Endothelial cell of umbilical vein (primary cell): ENCODE measurements around the gene P2RY6. TPM values are rescaled to one million over a fixed set of nuclear protein-coding genes. Genes with fewer than 3 reads are reported as not detected.

Source experiments
- BruUV-seq: library from RNA; stranded (reverse); fragments of 400-500 nt; replicated peaks from 2 replicates; lab custom pipeline; 2021; lab: Mats Ljungman, UMichigan
- CTCF ChIA-PET: fragments of 300-600, 350-600 bp; sonication (Branson Sonifier 250); formaldehyde crosslinking; loops from one replicate; lab custom pipeline; 2021; ENCODE audit warnings: antibody characterized with exemption, inconsistent platforms; lab: Charles Lee
- POLR2A ChIA-PET: fragments of 300-600, 350-600 bp; sonication (Branson Sonifier 250); formaldehyde crosslinking; loops from one replicate; lab custom pipeline; 2021; ENCODE audit warnings: antibody characterized with exemption, inconsistent platforms; lab: Charles Lee
- DNase-seq: peaks from one replicate; pipeline ENCODE4 v3.0.0-alpha.2; 2011; ENCODE audit warnings: low read depth, low spot score
- FAIRE-seq: peaks from 2 replicates; lab custom pipeline; 2011; peaks lifted over from hg19 to GRCh38; lab: Jason Lieb, UNC
- H2AFZ ChIP-seq: 2 replicates; pipeline ENCODE4 v1.6.0; 2012; ENCODE audit warnings: low read depth, low read length, control low read depth, inconsistent platforms
- H3K27ac ChIP-seq: 2 replicates; pipeline ENCODE4 v1.5.1; 2011; ENCODE audit warnings: low read depth, mild to moderate bottlenecking, control low read depth, low read length, moderate library complexity; ENCODE audit not compliant: insufficient read depth
- H3K27me3 ChIP-seq, 2 experiments: 2 replicates each; pipeline versions ENCODE4 v1.6.0 to v1.6.1; 2011; ENCODE audit warnings: low read length in 2 of 2, mixed read lengths in 1 of 2; ENCODE audit not compliant: control insufficient read depth in 2 of 2, insufficient read depth in 2 of 2
- H3K36me3 ChIP-seq, 2 experiments: 2 replicates in 1 of 2; 3 replicates in 1 of 2; pipeline ENCODE4 v1.5.1; 2011; ENCODE audit warnings: low read length in 2 of 2, mild to moderate bottlenecking in 1 of 2, moderate library complexity in 1 of 2; ENCODE audit not compliant: control insufficient read depth in 2 of 2, insufficient read depth in 2 of 2; ENCODE audit errors: extremely low read depth in 1 of 2
- H3K4me1 ChIP-seq: 3 replicates; pipeline ENCODE4 v1.5.1; 2011; ENCODE audit warnings: mild to moderate bottlenecking, low read length; ENCODE audit not compliant: control insufficient read depth, insufficient read depth; ENCODE audit errors: extremely low read depth
- H3K4me2 ChIP-seq: 2 replicates; pipeline ENCODE4 v1.6.1; 2011; ENCODE audit warnings: low read length, control low read depth, mixed read lengths; ENCODE audit not compliant: insufficient read depth
- H3K4me3 ChIP-seq, 3 experiments: fragments of 200-600 bp in 1 of 3; sonication (generic), shearing (Covaris generic) in 1 of 3; replicated peaks in 1 of 3; 2 replicates each; pipeline ENCODE4 v1.5.1; 2011 to 2016; ENCODE audit warnings: control low read depth in 3 of 3, low read length in 3 of 3, mild to moderate bottlenecking in 2 of 3, inconsistent platforms in 1 of 3, low read depth in 1 of 3, moderate library complexity in 1 of 3; ENCODE audit not compliant: insufficient read depth in 1 of 3
- H3K79me2 ChIP-seq: 2 replicates; pipeline ENCODE4 v1.6.0; 2012; ENCODE audit warnings: low read length, inconsistent platforms; ENCODE audit not compliant: control insufficient read depth, insufficient read depth
- H3K9ac ChIP-seq: replicated peaks from 2 replicates; pipeline ENCODE3; 2011; ENCODE audit warnings: low read length, control low read depth; ENCODE audit not compliant: insufficient read depth; ENCODE audit errors: extremely low read depth
- H3K9me1 ChIP-seq: replicated peaks from 3 replicates; pipeline ENCODE4 v1.6.0; 2011; ENCODE audit warnings: mild to moderate bottlenecking, low read length; ENCODE audit not compliant: control insufficient read depth, insufficient read depth; ENCODE audit errors: extremely low read depth
- H3K9me3 ChIP-seq: replicated peaks from 2 replicates; pipeline ENCODE4 v1.5.1; 2012; ENCODE audit warnings: low read length, inconsistent platforms; ENCODE audit not compliant: control insufficient read depth, insufficient read depth
- H4K20me1 ChIP-seq: replicated peaks from 2 replicates; pipeline ENCODE3; 2011; ENCODE audit warnings: mild to moderate bottlenecking, low read length; ENCODE audit not compliant: control insufficient read depth, insufficient read depth; ENCODE audit errors: extremely low read depth
- EZH2 ChIP-seq: IDR thresholded peaks from 2 replicates; pipeline ENCODE4 v1.6.1; 2012; ENCODE audit warnings: borderline replicate concordance, low read depth, mild to moderate bottlenecking, moderate library complexity, low read length, inconsistent platforms; ENCODE audit not compliant: severe bottlenecking
- FOS ChIP-seq: IDR thresholded peaks from 2 replicates; pipeline ENCODE4 v1.6.1; 2011; ENCODE audit warnings: mild to moderate bottlenecking, low read length, moderate library complexity, borderline replicate concordance; ENCODE audit not compliant: insufficient read depth
- GATA2 ChIP-seq: IDR thresholded peaks from 2 replicates; pipeline ENCODE4 v1.7.0; 2011; ENCODE audit warnings: low read depth, mild to moderate bottlenecking, moderate library complexity, mixed read lengths, low read length; ENCODE audit not compliant: insufficient read length, insufficient read depth
- JUN ChIP-seq: IDR thresholded peaks from 2 replicates; pipeline ENCODE4 v1.6.1; 2011; ENCODE audit warnings: borderline replicate concordance, low read depth; ENCODE audit not compliant: insufficient read length, insufficient read depth
- MYC ChIP-seq: IDR thresholded peaks from one replicate; pipeline ENCODE4 v1.6.1; 2011; ENCODE audit warnings: mild to moderate bottlenecking, low read depth, low read length
- POLR2A ChIP-seq: IDR thresholded peaks from 2 replicates; pipeline ENCODE4 v1.6.1; 2012; ENCODE audit warnings: low read depth, mild to moderate bottlenecking, control low read depth, low read length
- POLR2AphosphoS5 ChIP-seq: IDR thresholded peaks from 2 replicates; pipeline ENCODE4 v1.6.1; 2012; ENCODE audit warnings: low read depth, mild to moderate bottlenecking, control low read depth, low read length, moderate library complexity; ENCODE audit not compliant: insufficient read depth
- dilution Hi-C: fragments of 300-500 bp; cut with MboI; formaldehyde crosslinking; loops from one replicate; pipeline ENCODE4 v1.15.0; 2019; ENCODE audit warnings: low sequenced_read_pairs; ENCODE audit not compliant: extremely low pct_ligation_motif_present
- intact Hi-C: fragments of 100-400 bp; cut with micrococcal nuclease; formaldehyde crosslinking; loops from one replicate; pipeline ENCODE4 v1.10.0; 2022
- polyA plus RNA-seq, 4 experiments: library from polyadenylated mRNA; depleted of rRNA in 3 of 4; stranded (reverse) in 3 of 4; unstranded in 1 of 4; fragments of >200 nt; gene quantifications; 2 replicates each; pipeline versions ENCODE4 v1.2.1 to v1.2.3, GENCODE V29; 2011 to 2012; ENCODE audit warnings: missing spikeins in 1 of 4
- total RNA-seq: library from RNA; stranded (reverse); gene quantifications from 2 replicates; pipeline ENCODE4 v1.2.3, GENCODE V29; 2021
- TF ChIP-seq, protein P1 (sequence below), 2 donors: IDR thresholded peaks; 1 replicate in 1 of 2; 2 replicates in 1 of 2; pipeline ENCODE4 v1.5.1; 2011; ENCODE audit warnings: low read length in 2 of 2, mild to moderate bottlenecking in 2 of 2, moderate library complexity in 2 of 2, control low read depth in 1 of 2, inconsistent platforms in 1 of 2, low read depth in 1 of 2; ENCODE audit not compliant: insufficient read depth in 1 of 2; ENCODE audit errors: extremely low read depth in 1 of 2
- TF ChIP-seq, protein P2 (sequence below): IDR thresholded peaks from 2 replicates; pipeline ENCODE4 v1.6.1; 2011; ENCODE audit not compliant: insufficient read depth, insufficient read length

Gene P2RY6
- total and polyA plus RNA-seq, 2 donors (not counting 3 experiments of a cell fraction or from before 2014, with no cell fraction given), result 0.47 TPM; not detected in 1

DNA sequence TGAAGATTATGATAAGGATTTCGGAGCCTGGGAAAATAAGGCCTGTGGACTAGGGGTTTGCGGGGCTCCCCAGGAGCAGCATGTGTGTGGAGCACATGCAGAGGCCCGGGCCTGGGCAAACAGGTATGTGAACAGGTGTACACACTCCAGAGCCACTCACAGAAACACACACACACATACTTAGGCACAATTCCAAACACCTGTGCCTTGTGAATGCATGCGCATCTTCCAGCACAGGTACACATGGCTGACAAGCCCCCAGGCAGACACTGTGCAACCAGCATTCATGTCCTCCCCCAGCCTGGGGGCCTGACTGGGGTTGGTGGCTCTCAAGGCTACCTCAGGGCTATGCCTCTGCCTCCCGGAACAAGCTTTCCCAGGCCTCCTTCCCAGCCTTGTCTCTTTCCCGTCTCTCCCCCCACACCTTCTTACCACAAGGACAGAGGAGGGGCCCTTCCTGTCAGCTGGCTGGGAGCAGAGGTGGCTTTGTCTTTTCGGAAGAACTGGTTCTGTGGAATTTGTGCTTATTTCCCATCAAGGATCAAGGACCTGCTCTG is 2.6 kb upstream of the P2RY6 start:
- Histone ChIP-seq H3K4me2 (no peak overlapping the region), H3K36me3 (no peaks in the 10 kb centered on the region), H3K9me3 (no peaks in the 10 kb centered on the region), H3K27me3 (peaks cover 6 to 19% of the 10 kb centered on the region in 2 experiments), H2AFZ (no peak overlapping the region), H3K4me3 (no peak overlapping the region), H4K20me1 (no peaks in the 10 kb centered on the region), H3K27ac (no peak overlapping the region), H3K79me2 (no peaks in the 10 kb centered on the region), H3K4me1 (no peaks in the 10 kb centered on the region), H3K9ac (no peak overlapping the region), H3K9me1 (no peaks in the 10 kb centered on the region)
- ChIA-PET POLR2A (interaction anchor here (0.6 kb wide), 1 partner anchor 41 kb away, joined by 5 read pairs; no protein-coding TSS in a partner anchor), CTCF (interaction anchor here (0.7 to 1.8 kb wide), 6 partner anchors 8 to 443 kb away, joined by 3 to 10 read pairs (median 3); no protein-coding TSS in a partner anchor)
- TF ChIP-seq GATA2 (no peak), MYC (no peak), POLR2AphosphoS5 (no peak), POLR2A (no peak), JUN (no peak), EZH2 (no peak), FOS (no peak)
- TF ChIP-seq, protein P1, sequence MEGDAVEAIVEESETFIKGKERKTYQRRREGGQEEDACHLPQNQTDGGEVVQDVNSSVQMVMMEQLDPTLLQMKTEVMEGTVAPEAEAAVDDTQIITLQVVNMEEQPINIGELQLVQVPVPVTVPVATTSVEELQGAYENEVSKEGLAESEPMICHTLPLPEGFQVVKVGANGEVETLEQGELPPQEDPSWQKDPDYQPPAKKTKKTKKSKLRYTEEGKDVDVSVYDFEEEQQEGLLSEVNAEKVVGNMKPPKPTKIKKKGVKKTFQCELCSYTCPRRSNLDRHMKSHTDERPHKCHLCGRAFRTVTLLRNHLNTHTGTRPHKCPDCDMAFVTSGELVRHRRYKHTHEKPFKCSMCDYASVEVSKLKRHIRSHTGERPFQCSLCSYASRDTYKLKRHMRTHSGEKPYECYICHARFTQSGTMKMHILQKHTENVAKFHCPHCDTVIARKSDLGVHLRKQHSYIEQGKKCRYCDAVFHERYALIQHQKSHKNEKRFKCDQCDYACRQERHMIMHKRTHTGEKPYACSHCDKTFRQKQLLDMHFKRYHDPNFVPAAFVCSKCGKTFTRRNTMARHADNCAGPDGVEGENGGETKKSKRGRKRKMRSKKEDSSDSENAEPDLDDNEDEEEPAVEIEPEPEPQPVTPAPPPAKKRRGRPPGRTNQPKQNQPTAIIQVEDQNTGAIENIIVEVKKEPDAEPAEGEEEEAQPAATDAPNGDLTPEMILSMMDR (IDR thresholded peaks at IDR 0.05; ENCODE audit: extremely low read depth in 1 of 2, insufficient read depth in 1 of 2, low read depth in 1 of 2, low read length in 2 of 2), result no peak
- TF ChIP-seq, protein P2, sequence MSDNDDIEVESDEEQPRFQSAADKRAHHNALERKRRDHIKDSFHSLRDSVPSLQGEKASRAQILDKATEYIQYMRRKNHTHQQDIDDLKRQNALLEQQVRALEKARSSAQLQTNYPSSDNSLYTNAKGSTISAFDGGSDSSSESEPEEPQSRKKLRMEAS, result no peak
- BruUV-seq, result no TSS peak
- FAIRE-seq, result no peak
- intact Hi-C loops (no loop called here), dilution Hi-C loops (no loop called here)
- no peak for DNase-seq
